WERI-Rb-1 (cell line): ENCODE results near the gene NXPH3.

Experiments used
- DNase-seq: peaks from one replicate; pipeline ENCODE4 v3.0.0-alpha.2; 2020
- H3K27ac ChIP-seq: fragments of 250-450 bp; sonication (Bioruptor Pico); 2 replicates; pipeline ENCODE4 v1.5.1; 2020; ENCODE audit warnings: mild to moderate bottlenecking, moderate library complexity
- H3K27me3 ChIP-seq: fragments of 250-450 bp; sonication (Bioruptor Pico); 2 replicates; pipeline ENCODE4 v1.5.1; 2021; ENCODE audit warnings: mild to moderate bottlenecking, low read depth, moderate library complexity; ENCODE audit not compliant: insufficient read depth, severe bottlenecking
- H3K36me3 ChIP-seq: fragments of 250-450 bp; sonication (Bioruptor Pico); 2 replicates; pipeline ENCODE4 v1.5.1; 2020; ENCODE audit warnings: mild to moderate bottlenecking, moderate library complexity
- H3K4me3 ChIP-seq: 2 replicates; pipeline ENCODE4 v1.5.1; 2011; ENCODE audit warnings: low read depth, mild to moderate bottlenecking, control low read depth, low read length
- H3K9me3 ChIP-seq: fragments of 250-450 bp; sonication (Bioruptor Pico); 2 replicates; pipeline ENCODE4 v1.5.1; 2021; ENCODE audit warnings: mild to moderate bottlenecking, moderate library complexity; ENCODE audit not compliant: severe bottlenecking
- TF ChIP-seq, protein P1 (sequence below): IDR thresholded peaks from 2 replicates; pipeline ENCODE4 v1.5.1; 2011; ENCODE audit warnings: low read depth, mild to moderate bottlenecking, control low read depth, inconsistent platforms, low read length

NXPH3 gene

DNA sequence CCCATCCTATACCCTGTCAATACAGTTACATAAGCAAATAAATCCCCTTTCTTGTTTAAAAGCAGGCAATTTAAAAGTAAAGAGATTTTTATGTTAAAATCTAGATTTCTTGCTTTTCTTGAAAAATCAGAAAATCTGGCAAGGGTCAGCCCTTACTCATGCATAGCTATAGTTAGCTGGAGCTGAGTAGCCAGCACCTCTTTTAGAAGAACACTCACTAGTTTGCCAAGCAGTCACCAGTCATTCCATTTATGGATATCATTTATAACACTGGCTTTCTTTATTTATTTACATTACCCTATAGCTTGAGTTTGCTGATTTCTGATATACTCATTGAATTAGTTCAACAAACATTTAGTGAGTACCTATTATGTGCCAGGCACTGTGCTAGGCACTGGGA is 45.7 kb downstream of the NXPH3 start:
- Histone ChIP-seq H3K4me3 (no peak overlapping the region), H3K27me3 (no peaks in the 10 kb centered on the region), H3K27ac (no peak overlapping the region), H3K9me3 (no peaks in the 10 kb centered on the region), H3K36me3 (peaks cover 62% of the 10 kb centered on the region)
- TF ChIP-seq, protein P1, sequence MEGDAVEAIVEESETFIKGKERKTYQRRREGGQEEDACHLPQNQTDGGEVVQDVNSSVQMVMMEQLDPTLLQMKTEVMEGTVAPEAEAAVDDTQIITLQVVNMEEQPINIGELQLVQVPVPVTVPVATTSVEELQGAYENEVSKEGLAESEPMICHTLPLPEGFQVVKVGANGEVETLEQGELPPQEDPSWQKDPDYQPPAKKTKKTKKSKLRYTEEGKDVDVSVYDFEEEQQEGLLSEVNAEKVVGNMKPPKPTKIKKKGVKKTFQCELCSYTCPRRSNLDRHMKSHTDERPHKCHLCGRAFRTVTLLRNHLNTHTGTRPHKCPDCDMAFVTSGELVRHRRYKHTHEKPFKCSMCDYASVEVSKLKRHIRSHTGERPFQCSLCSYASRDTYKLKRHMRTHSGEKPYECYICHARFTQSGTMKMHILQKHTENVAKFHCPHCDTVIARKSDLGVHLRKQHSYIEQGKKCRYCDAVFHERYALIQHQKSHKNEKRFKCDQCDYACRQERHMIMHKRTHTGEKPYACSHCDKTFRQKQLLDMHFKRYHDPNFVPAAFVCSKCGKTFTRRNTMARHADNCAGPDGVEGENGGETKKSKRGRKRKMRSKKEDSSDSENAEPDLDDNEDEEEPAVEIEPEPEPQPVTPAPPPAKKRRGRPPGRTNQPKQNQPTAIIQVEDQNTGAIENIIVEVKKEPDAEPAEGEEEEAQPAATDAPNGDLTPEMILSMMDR, result no peak
- no peak for DNase-seq

GRCh38 chr17:49621946-49622529 is 46.4 kb downstream of the NXPH3 start:
- TF ChIP-seq, protein P1, result no peak

DNA sequence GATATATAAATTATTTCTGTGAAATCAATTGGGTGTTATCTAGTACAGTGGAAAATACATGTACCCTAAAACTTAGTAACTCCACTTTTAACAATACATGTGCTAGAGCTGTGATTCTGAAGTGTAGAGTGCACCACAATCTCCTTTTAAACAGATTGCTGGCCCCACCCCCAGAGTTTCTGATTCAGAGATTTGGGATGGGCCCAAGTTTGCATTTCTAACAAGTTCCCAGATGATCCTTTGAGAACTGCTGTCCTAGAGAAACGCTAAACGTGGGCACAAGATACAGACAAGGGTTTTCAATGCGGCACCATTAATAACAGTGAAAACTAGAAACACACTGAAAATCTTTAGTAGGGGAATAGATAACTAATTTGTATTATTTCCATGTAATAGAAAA is 49.2 kb downstream of the NXPH3 start:
- TF ChIP-seq, protein P1, result no peak
- no peak overlapping the region for H3K4me3 ChIP-seq
- no peak overlapping the region for H3K27ac ChIP-seq
- no peaks in the 10 kb centered on the region for H3K9me3 ChIP-seq
- peaks cover 29% of the 10 kb centered on the region for H3K36me3 ChIP-seq
- no peak for DNase-seq
- H3K27me3 ChIP-seq, result no peaks in the 10 kb centered on the region

More at GRCh38 chr17:49621946-49622529, 46.4 kb downstream of the NXPH3 start:
- Histone ChIP-seq H3K36me3 (peaks cover 56% of the 10 kb centered on the region), H3K4me3 (no peak overlapping the region), H3K9me3 (no peaks in the 10 kb centered on the region), H3K27me3 (no peaks in the 10 kb centered on the region), H3K27ac (no peak overlapping the region)
- DNase-seq, result no peak

DNA sequence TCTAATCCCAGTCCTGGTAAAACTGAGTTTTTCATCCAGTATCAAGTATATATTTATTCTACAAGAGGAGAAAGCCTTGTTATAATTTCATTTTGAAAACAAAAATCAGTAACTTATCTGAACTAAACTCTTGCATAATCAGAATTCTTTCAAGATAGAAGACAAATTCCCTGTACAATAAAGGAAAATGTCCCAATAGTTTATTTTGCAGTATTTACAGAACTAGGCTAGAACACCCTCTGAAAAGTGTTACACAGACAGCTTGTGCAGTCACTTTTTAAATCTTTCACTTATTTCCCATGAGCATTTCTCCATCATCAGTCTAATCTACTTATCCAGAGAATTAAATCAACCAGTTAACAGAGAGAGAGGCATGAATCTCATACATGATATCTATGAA is 53.8 kb downstream of the NXPH3 start:
- DNase-seq, result no peak
- TF ChIP-seq, protein P1, result no peak
- no peak overlapping the region for H3K4me3 ChIP-seq
- H3K27ac ChIP-seq, result no peak overlapping the region
- no peaks in the 10 kb centered on the region for H3K27me3 ChIP-seq
- H3K36me3 ChIP-seq, result peaks cover 5% of the 10 kb centered on the region; the same call in 1 of the 2 replicates
- H3K9me3 ChIP-seq, result no peaks in the 10 kb centered on the region

DNA sequence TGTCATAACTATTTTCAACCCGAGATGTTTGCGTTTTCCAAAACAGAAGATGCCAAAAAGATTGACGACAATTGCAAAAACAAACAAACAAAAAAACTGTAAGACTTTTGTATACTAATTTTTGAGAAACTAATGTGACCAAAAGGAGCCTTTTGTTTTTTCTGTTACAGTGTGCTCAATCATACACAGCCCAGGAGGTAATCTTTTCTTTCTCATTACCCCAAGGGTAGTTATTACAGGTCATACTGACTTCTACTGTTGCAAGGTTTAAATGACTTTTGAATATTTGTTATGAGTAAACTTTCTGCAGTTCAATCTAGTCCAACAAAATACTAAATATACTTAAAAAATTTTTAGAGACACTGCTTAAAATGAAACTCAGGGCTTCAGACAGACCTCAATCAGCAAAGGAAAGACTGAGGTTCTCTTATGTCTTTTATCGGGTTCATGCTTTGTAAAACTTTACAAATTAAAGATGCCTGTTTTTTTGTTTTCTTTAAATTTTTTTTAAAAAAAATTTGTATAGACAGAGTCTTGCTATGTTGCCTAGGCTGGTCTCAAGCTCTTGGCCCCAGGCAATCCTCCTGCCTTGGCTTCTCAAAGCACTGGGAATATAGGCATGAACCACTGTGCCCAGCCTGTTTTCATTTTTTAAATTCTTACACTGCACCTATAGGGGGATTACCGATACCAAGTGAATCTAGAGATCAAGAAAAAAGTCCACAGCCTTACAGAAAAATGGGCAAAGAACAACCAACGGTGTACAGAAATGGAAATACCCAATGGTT is 54.6 kb downstream of the NXPH3 start:
- H3K27ac ChIP-seq, result no peak overlapping the region
- DNase-seq, result no peak
- H3K36me3 ChIP-seq, result no peaks in the 10 kb centered on the region; the same call in 1 of the 2 replicates
- TF ChIP-seq, protein P1, result no peak
- H3K4me3 ChIP-seq, result no peak overlapping the region
- H3K9me3 ChIP-seq, result no peaks in the 10 kb centered on the region
- H3K27me3 ChIP-seq, result no peaks in the 10 kb centered on the region
